NCI-H748 (cell line): ENCODE data around the gene ITGB8.

Source experiments
- DNase-seq: peaks from one replicate; lab custom pipeline; 2025; ENCODE audit not compliant: unreplicated experiment; lab: John Stamatoyannopoulos, UW

The ITGB8 gene

DNA sequence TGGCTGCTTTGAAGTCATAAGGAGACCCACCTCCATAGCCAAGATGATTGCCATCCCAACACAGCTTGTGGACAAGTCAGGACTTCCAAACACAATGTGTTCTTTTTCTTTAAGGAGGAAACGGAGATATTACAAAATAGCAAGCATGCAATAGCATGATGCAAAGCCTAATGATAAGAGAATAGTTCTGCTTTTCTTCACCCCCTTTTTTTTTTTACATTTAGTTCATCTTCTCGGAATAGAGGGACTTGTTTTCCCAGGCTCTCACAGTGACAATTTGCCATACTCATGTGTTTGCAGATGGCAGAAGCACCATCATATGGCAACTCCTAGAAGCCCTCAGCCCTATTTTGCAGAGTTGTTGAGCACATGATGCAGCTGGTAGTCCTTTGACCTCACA, 119.8 kb downstream of the ITGB8 start:
- no peak for DNase-seq

DNA sequence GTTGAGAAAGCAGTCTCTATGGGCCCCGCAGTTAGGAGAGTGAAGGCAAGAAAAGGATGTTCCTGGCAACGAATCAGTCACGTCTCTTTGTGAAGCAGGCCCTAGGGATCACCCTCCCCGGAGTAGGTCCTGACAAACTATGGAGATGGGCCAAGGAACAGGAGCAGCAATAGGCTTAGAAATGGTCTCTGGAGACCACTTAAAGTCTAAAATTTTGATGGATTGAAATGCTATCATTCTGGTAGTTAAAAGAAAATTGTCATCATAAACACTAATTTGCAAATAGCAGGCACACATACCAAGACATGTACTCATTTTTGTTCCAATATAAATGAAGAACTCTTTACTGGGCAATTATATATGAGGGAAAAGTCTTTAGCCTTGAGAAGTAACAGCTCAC, 123.5 kb downstream of the ITGB8 start:
- DNase-seq = no peak

DNA sequence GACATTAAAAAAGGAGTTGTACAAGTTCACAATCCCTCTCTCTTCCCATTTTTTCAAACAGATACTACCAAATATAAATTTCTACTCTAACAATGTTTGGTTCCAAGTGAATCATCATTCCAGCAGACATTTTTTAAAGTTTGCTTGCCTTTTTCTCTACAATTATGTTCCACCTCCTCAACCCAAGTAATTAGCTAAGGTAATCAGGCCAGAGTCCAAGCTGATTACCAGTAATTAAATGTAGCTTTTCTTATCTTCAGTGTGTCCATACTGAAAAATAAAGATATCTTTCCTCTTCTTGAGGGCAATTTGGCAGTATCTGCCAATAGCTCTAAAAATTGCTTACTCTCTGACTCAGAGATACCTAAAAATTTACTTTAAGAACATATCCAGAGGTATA, 126.0 kb downstream of the ITGB8 start:
- no peak for DNase-seq

DNA sequence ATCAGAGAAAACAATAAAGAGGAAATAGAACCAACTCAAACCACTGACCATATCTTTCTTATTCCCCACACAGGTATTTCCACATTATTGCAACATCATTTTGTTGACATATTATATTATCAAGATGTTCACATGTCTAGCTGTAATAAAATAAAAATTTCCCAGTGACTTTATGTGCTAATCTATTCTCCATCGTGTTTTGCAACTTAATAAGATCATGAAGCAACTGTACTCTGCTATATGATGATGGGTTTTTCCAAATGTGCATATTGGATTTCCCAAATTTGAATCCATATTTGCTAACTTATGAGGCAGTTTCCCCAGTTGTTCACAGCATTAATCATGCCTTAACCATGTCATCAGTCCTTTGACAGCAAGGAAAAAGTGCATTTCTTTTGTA, 127.8 kb downstream of the ITGB8 start:
- no peak for DNase-seq

DNA sequence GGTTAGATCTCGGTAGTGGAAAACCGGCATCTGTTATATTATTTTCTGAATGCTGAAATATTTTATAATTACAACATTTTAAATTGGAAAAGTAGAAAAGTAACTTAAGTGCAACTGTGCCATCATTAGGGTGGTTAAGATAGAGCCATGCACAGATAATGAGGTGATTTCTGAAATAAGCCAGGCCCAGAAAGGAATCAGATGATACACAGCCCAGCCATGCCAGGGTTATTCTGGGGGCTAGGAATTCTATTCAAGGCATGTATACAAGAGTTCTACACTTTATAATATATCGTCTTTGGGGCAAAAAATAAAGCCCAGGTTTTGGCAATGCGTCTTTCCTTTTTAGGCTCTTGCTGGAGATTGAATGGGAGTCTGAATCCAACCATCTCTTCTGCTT, 128.7 kb downstream of the ITGB8 start:
- no peak for DNase-seq

DNA sequence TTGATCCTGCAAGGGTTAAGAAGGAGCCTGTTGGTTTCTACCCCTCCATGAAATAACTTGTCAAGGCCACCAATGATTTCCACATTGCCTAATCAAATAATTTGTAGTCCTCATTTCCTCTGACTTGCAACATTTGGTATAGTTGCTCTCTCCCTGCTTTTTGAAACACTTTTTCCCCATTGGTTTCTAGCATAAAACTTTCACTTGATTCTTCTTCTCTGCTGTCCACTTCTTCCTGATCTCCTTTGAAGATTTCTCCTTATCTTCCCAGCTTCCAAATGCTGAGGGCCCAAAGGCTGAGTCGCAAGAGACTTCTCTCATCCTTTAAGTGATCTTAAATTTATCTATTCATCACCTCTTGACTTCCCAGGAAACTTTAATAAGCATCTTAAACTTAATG, 134.2 kb downstream of the ITGB8 start:
- DNase-seq = no peak
